Caco-2 (cell line): ENCODE measurements around the gene RAX. TPM values are rescaled to one million over a fixed set of nuclear protein-coding genes. Genes with fewer than 3 reads are reported as not detected.

Experiments
- BruUV-seq: library from RNA; stranded (reverse); fragments of 400-500 nt; replicated peaks from 2 replicates; lab custom pipeline; 2021; lab: Mats Ljungman, UMichigan
- CTCF ChIA-PET: fragments of 300-600 bp; sonication (Branson Sonifier 250); formaldehyde crosslinking; loops from one replicate; lab custom pipeline; 2022; ENCODE audit warnings: antibody characterized with exemption; lab: Charles Lee
- POLR2A ChIA-PET: fragments of 300-600 bp; sonication (Branson Sonifier 250); formaldehyde crosslinking; loops from one replicate; lab custom pipeline; 2022; ENCODE audit warnings: antibody characterized with exemption; lab: Charles Lee
- DNase-seq, 2 experiments: peaks; one replicate each; pipeline versions ENCODE4 v3.0.0 to v3.0.0-alpha.2; 2020 to 2022
- H3K27me3 ChIP-seq: replicated peaks from 2 replicates; pipeline ENCODE4 v1.6.0; 2011; ENCODE audit warnings: low read length; ENCODE audit not compliant: control insufficient read depth, insufficient read depth
- H3K36me3 ChIP-seq: 2 replicates; pipeline ENCODE4 v1.5.1; 2011; ENCODE audit warnings: low read length; ENCODE audit not compliant: control insufficient read depth, insufficient read depth
- H3K4me1 ChIP-seq: fragments of 250-450 bp; sonication (Bioruptor Pico); 2 replicates; pipeline ENCODE4 v1.5.1; 2020; ENCODE audit warnings: mild to moderate bottlenecking
- H3K4me3 ChIP-seq: 2 replicates; pipeline ENCODE4 v1.5.1; 2011; ENCODE audit warnings: low read depth, mild to moderate bottlenecking, control low read depth, low read length
- H3K9me3 ChIP-seq: fragments of 250-450 bp; sonication (Bioruptor Pico); 2 replicates; pipeline ENCODE4 v1.5.1; 2020; ENCODE audit warnings: mild to moderate bottlenecking, moderate library complexity
- H3K27ac Mint-ChIP-seq: one replicate; pipeline ENCODE4 v1.8.0; 2022; ENCODE audit warnings: mixed read lengths; ENCODE audit not compliant: unreplicated experiment
- H3K27me3 Mint-ChIP-seq: one replicate; pipeline ENCODE4 v1.8.0; 2022; ENCODE audit warnings: mixed read lengths; ENCODE audit not compliant: insufficient read depth, unreplicated experiment
- H3K36me3 Mint-ChIP-seq: one replicate; pipeline ENCODE4 v1.8.0; 2022; ENCODE audit warnings: mild to moderate bottlenecking, mixed read lengths; ENCODE audit not compliant: insufficient read depth, unreplicated experiment
- H3K4me1 Mint-ChIP-seq: one replicate; pipeline ENCODE4 v1.8.0; 2022; ENCODE audit warnings: low read depth, mixed read lengths; ENCODE audit not compliant: unreplicated experiment
- H3K4me3 Mint-ChIP-seq: one replicate; pipeline ENCODE4 v1.8.0; 2022; ENCODE audit warnings: mild to moderate bottlenecking, moderate library complexity, mixed read lengths; ENCODE audit not compliant: unreplicated experiment
- H3K9me3 Mint-ChIP-seq: one replicate; pipeline ENCODE4 v1.8.0; 2022; ENCODE audit warnings: mixed read lengths; ENCODE audit not compliant: unreplicated experiment
- intact Hi-C: fragments of 100-400 bp; cut with micrococcal nuclease; formaldehyde crosslinking; loops from one replicate; pipeline ENCODE4 v1.10.0; 2022; ENCODE audit not compliant: unreplicated experiment
- total RNA-seq: library from RNA; stranded (reverse); gene quantifications from 2 replicates; pipeline ENCODE4 v1.2.3, GENCODE V29; 2022
- TF ChIP-seq, protein P1 (sequence below), 2 experiments: fragments of 200-600 bp in 1 of 2; IDR thresholded peaks; 1 replicate in 1 of 2; 2 replicates in 1 of 2; pipeline versions ENCODE4 v1.5.1 to v1.8.0; 2011 to 2022; ENCODE audit warnings: antibody characterized with exemption in 1 of 2, control low read depth in 1 of 2, inconsistent platforms in 1 of 2, low read depth in 1 of 2, low read length in 1 of 2, mild to moderate bottlenecking in 1 of 2, moderate library complexity in 1 of 2; ENCODE audit not compliant: insufficient read depth in 1 of 2, severe bottlenecking in 1 of 2, unreplicated experiment in 1 of 2

Gene RAX
- total RNA-seq, 1 experiment from 2014 or later, result not detected

DNA sequence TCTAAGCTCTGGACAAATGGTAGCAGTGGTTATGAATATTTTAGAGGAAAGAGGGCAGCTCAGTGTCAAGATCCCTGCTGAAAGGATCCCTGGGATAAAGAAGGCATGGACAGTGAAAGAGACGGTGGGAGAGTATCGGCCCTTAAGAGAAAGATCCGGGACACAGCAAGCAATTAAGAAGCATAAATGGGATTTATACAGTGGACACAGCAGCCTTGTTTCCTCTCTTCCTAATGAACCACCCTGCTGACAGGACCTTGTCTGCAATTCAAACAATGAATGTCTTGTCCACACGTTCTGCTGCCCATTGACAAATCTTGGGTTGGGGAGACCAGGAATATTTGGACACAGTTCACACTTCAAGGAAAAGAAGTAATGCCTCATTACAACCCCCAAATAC is 28.7 kb upstream of the RAX start:
- Mint-ChIP-seq H3K27ac (no peak overlapping the region), H3K9me3 (no peaks in the 10 kb centered on the region), H3K4me3 (no peak overlapping the region), H3K4me1 (no peaks in the 10 kb centered on the region), H3K36me3 (no peaks in the 10 kb centered on the region), H3K27me3 (peaks cover 19% of the 10 kb centered on the region)
- ChIA-PET CTCF (no interaction called here), POLR2A (no interaction called here)
- DNase-seq, result no peak
- Histone ChIP-seq H3K36me3 (no peaks in the 10 kb centered on the region), H3K27me3 (no peaks in the 10 kb centered on the region), H3K9me3 (no peaks in the 10 kb centered on the region), H3K4me3 (no peak overlapping the region), H3K4me1 (no peaks in the 10 kb centered on the region)
- TF ChIP-seq, protein P1, sequence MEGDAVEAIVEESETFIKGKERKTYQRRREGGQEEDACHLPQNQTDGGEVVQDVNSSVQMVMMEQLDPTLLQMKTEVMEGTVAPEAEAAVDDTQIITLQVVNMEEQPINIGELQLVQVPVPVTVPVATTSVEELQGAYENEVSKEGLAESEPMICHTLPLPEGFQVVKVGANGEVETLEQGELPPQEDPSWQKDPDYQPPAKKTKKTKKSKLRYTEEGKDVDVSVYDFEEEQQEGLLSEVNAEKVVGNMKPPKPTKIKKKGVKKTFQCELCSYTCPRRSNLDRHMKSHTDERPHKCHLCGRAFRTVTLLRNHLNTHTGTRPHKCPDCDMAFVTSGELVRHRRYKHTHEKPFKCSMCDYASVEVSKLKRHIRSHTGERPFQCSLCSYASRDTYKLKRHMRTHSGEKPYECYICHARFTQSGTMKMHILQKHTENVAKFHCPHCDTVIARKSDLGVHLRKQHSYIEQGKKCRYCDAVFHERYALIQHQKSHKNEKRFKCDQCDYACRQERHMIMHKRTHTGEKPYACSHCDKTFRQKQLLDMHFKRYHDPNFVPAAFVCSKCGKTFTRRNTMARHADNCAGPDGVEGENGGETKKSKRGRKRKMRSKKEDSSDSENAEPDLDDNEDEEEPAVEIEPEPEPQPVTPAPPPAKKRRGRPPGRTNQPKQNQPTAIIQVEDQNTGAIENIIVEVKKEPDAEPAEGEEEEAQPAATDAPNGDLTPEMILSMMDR (IDR thresholded peaks at IDR 0.05; ENCODE audit: insufficient read depth in 1 of 2, low read depth in 1 of 2, low read length in 1 of 2, severe bottlenecking in 1 of 2, unreplicated experiment in 1 of 2), result no peak
- intact Hi-C loops, result no loop called here
- no TSS peak for BruUV-seq

DNA sequence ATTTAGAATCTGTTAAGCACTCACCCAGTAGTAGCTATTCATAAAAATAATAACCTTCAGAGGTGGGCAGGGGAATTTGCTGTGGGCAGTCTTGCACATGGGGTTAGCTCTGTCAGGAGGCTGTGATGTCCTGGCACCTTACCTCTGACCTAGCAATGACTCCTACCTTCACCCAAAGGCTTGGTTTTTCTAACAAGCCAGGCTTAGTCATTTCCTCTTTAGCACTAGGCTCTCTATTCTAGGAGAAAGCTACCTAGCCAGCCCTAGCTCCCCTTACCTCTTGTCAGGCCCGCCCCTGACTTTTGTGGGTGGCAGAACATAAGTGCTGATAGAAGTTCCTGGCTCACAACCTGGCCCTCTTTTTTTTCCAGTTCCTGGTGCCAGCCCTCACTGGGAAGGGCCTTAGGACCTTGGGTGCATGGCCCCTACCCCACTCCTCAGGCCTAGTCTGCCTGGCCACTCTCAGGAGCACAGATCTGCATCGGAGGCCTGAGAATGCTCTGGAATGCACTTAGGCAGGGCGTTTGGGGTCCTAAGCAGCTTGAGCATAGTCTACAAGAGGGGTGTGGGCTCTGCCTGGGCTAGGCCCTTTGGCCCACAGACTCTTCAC is 27.5 kb upstream of the RAX start:
- POLR2A ChIA-PET, result no interaction called here
- Mint-ChIP-seq H3K27me3 (peaks cover 18% of the 10 kb centered on the region), H3K9me3 (no peaks in the 10 kb centered on the region), H3K27ac (no peak overlapping the region), H3K36me3 (no peaks in the 10 kb centered on the region), H3K4me1 (no peaks in the 10 kb centered on the region), H3K4me3 (no peak overlapping the region)
- BruUV-seq, result no TSS peak
- no peak overlapping the region for H3K4me3 ChIP-seq
- no peaks in the 10 kb centered on the region for H3K27me3 ChIP-seq
- H3K9me3 ChIP-seq, result no peaks in the 10 kb centered on the region
- CTCF ChIA-PET, result no interaction called here
- no peaks in the 10 kb centered on the region for H3K4me1 ChIP-seq
- TF ChIP-seq, protein P1 (IDR thresholded peaks at IDR 0.05; ENCODE audit: insufficient read depth in 1 of 2, low read depth in 1 of 2, low read length in 1 of 2, severe bottlenecking in 1 of 2, unreplicated experiment in 1 of 2), result no peak
- no peaks in the 10 kb centered on the region for H3K36me3 ChIP-seq
- intact Hi-C loops, result no loop called here
- DNase-seq, result no peak

DNA sequence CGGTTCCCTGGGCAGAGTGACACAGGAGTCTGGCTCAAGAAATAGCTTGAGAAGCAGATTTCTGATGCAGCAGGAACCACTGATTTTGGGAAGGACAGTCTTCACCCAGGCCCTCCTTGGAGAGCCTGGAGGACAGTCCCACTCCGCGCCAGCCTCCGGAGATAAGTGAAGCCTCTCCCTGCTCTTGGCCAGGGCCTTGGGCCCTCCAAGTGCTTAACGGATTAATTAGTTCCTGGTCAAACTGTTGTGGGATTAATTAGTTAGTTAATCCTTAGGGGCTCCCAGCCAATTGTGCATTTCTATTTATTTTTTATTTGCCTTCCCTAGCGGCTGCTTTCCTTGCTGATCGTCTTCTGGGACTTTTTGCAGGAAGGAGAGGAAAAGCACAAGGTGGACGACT is 25.6 kb upstream of the RAX start:
- Mint-ChIP-seq H3K27me3 (peaks cover 19% of the 10 kb centered on the region), H3K4me3 (no peak overlapping the region), H3K4me1 (no peaks in the 10 kb centered on the region), H3K27ac (no peak overlapping the region), H3K9me3 (no peaks in the 10 kb centered on the region), H3K36me3 (no peaks in the 10 kb centered on the region)
- Histone ChIP-seq H3K36me3 (no peaks in the 10 kb centered on the region), H3K4me3 (no peak overlapping the region), H3K9me3 (no peaks in the 10 kb centered on the region), H3K27me3 (no peaks in the 10 kb centered on the region), H3K4me1 (no peaks in the 10 kb centered on the region)
- no TSS peak for BruUV-seq
- ChIA-PET POLR2A (no interaction called here), CTCF (no interaction called here)
- TF ChIP-seq, protein P1 (IDR thresholded peaks at IDR 0.05; ENCODE audit: insufficient read depth in 1 of 2, low read depth in 1 of 2, low read length in 1 of 2, severe bottlenecking in 1 of 2, unreplicated experiment in 1 of 2), result no peak
- intact Hi-C loops, result no loop called here
- DNase-seq, result no peak
